Airway epithelial cell (primary cell): ENCODE results near the gene JUND. TPM values are rescaled to one million over a fixed set of nuclear protein-coding genes. Genes with fewer than 3 reads are reported as not detected.

Experiments used
- total RNA-seq: library from RNA; depleted of rRNA; stranded (reverse); fragments of >200 nt; gene quantifications from 2 replicates; pipeline ENCODE4 v1.2.3, GENCODE V29; 2015

Gene JUND
- 117 and 146 TPM in 2 replicates for total RNA-seq

GRCh38 chr19:18281082-18282020 lies at the start of gene JUND:
TSS of gene JUND (minus strand) at chr19:18281622. CDS start at chr19:18281484, 138 bp downstream.

GRCh38 chr19:18322759-18323460 lies 41.5 kb upstream of the JUND start, which contains the start of gene LSM4:
TSS of gene LSM4 (minus strand) at chr19:18323076. CDS start at chr19:18323020, 56 bp downstream.

GRCh38 chr19:18274219-18274780 lies 7.1 kb downstream of the JUND start, which contains the start of gene IQCN:
TSS of gene IQCN (minus strand) at chr19:18274452. CDS start at chr19:18269478, 4,974 bp downstream.

Other genes with a start within 250 kb of the JUND start
- gene IL12RB1, start 194.7 kb downstream of the JUND start, total RNA-seq: not detected in 2 replicates
- gene MAST3, start 183.8 kb downstream of the JUND start, total RNA-seq: 2.5 and 4.4 TPM in 2 replicates
- 25.1 and 44.8 TPM in 2 replicates for gene PIK3R2, start 128.5 kb downstream of the JUND start, total RNA-seq
- gene IFI30, start 107.8 kb downstream of the JUND start, total RNA-seq: 9.2 and 15.6 TPM in 2 replicates
- gene MPV17L2, start 88.4 kb downstream of the JUND start, total RNA-seq: 33.0 and 51.6 TPM in 2 replicates
- gene RAB3A, start 77.6 kb downstream of the JUND start, total RNA-seq: 1.4 TPM in 2 replicates
- not detected in 2 replicates for gene PDE4C, start 55.2 kb downstream of the JUND start, total RNA-seq
- not detected in 2 replicates for gene IQCN, start 7.2 kb downstream of the JUND start, total RNA-seq
- 484 and 512 TPM in 2 replicates for gene LSM4, start 41.5 kb upstream of the JUND start, total RNA-seq
- gene PGPEP1, start 59.0 kb upstream of the JUND start, total RNA-seq: 1.3 and 3.0 TPM in 2 replicates
- gene GDF15, start 104.5 kb upstream of the JUND start, total RNA-seq: 19.5 and 29.4 TPM in 2 replicates
- gene LRRC25, start 116.0 kb upstream of the JUND start, total RNA-seq: not detected in 2 replicates
- 58.3 and 63.1 TPM in 2 replicates for gene SSBP4, start 137.8 kb upstream of the JUND start, total RNA-seq
- gene ISYNA1, start 156.5 kb upstream of the JUND start, total RNA-seq: 26.8 and 44.0 TPM in 2 replicates
- 12.5 and 16.2 TPM in 2 replicates for gene ELL, start 240.4 kb upstream of the JUND start, total RNA-seq